DMS53 treated with DMSO at 0.1 percent for 48 hours (cell line): ENCODE data around the gene TSNAX.

Experiments used
- DNase-seq: peaks from one replicate; lab custom pipeline; 2025; ENCODE audit not compliant: unreplicated experiment; lab: John Stamatoyannopoulos, UW

TSNAX gene

GRCh38 chr1:231600458-231600976, 72.0 kb downstream of the TSNAX start:
- no peak for DNase-seq

DNA sequence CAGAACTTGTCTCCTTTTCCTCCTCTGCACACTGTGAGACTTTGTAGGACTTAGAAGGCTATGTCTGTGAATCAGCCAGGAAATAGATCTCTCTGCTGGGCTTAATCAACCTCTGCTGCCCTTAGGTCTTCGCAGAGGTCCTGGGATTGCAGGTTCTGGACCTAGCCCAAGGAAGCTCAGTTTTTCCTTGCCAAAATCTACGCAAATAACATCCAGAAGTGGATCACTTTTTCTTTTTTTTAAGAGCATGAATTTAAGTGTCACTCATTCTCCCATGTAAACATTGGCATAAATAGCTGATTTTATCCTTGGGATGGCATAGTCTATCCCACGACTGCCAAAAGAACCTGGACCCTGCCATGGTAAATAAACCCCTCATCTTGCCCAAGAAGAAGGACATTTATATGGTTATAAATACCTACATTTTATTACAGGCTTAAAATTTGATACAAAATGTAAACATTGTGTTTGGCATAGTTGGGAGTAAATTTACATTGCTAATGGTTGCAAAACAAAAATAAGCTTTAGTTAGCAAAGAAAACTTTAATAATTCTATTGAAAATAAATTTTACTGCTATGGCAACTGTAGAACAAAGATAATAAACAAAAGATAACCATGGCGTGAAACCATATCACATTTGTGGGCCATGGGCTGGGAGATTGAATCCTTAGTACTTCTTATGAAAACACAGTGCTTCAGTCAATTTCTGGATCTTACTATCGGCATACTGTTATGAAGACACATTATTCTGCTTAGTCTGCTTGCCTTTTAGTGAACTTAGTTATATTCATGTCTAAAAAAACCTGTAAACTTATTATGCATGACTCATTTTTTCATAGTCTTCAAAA, 73.6 kb downstream of the TSNAX start:
- DNase-seq = no peak

GRCh38 chr1:231602673-231602984, 74.2 kb downstream of the TSNAX start:
- DNase-seq = no peak

- peak; percentile 65 for DNase-seq
Observed at GRCh38 chr1:231603598-231604275, 75.3 kb downstream of the TSNAX start.

- DNase-seq = no peak
Observed at GRCh38 chr1:231604276-231604621, 75.8 kb downstream of the TSNAX start.

GRCh38 chr1:231605149-231606100, 77.0 kb downstream of the TSNAX start:
- DNase-seq = no peak

- no peak for DNase-seq
Observed at GRCh38 chr1:231606712-231607111, 78.2 kb downstream of the TSNAX start.

DNA sequence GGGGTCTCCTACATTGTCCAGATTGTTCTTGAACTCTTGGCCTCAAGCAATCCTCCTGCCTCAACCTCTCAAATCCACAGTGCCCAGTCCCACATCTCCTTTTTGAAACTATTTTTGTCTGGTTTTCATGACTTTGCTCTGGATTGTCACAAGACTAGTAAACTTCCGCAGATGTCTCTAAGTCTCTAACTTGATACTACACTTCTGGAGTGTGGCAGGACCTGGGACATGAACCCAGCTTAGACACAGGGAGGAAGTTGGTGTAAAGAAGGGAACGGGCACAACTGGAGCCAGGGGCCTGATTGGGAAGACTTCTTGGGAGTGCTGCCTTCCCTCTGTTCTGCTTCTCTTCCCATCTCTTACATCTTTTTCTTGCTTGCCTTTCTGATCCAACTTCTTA, 81.9 kb downstream of the TSNAX start:
- no peak for DNase-seq

DNA sequence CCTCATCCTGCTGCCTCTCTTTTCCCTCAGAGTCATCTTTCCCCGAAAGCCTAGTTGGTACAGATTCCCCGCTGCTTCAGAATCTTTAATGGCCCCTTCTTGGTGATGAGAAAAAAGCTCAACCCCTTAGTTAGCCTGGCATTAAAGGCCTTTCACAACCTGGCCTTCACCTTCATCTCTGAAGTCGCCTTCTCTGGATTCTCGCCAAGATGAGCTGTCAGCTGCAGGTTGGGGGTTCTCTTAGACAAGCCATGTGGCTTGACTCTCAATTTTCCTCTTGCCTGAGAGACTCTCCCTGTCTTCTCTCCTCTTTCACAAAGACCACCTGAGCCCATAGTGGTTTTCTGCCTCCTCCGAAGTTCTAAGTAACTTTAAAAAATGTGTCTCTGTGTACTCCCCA, 82.6 kb downstream of the TSNAX start:
- no peak for DNase-seq

DNA sequence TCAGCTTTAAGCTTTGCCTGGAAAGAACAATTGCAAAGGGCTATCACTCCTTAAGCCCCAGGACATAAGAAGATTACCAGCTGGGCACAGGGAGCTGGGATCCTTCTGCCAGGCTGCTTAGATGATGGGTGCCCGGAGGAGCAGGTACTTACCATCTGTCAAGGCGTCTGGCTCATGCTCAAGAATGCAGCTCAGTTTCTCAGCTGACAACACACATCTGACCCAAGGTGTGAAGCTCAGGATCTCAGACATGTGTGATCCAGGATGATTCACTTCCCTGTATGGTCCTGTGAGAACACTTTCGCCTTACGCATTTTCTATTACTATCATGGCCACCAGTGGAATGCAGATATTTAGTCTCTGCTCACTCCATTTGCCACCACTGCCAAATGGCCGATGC, 83.4 kb downstream of the TSNAX start:
- no peak for DNase-seq

DNA sequence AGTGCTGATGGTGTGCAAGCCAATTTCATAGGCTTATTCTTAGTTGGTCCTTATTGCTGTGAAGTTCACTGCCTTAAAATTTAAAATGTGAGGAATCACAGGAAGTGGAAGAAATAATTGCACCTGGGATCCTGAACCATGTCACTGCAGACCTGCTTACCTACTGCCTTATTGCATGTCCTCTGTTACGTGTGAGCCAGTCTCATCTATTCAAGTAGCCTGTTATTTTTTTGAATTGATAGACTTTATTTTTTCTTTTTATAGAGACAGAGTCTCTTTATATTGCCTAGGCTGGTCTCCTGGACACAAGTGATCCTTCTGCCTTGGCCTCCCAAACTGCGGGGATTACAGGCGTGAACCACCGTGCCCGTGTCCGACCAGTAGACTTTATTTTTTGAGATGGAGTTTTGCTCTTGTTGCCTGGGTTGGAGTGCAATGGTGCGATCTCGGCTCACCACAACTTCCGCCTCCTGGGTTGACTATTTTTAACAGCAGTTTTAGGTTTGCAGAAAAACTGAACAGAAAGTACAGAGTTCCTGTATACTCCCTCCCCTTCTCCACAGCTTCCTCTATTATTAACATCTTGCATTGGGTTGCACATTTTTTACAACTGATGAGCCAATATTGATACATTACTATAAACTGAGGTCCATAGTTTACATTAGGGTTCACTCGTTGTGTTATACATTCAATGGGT, 84.1 kb downstream of the TSNAX start:
- DNase-seq = no peak

DNA sequence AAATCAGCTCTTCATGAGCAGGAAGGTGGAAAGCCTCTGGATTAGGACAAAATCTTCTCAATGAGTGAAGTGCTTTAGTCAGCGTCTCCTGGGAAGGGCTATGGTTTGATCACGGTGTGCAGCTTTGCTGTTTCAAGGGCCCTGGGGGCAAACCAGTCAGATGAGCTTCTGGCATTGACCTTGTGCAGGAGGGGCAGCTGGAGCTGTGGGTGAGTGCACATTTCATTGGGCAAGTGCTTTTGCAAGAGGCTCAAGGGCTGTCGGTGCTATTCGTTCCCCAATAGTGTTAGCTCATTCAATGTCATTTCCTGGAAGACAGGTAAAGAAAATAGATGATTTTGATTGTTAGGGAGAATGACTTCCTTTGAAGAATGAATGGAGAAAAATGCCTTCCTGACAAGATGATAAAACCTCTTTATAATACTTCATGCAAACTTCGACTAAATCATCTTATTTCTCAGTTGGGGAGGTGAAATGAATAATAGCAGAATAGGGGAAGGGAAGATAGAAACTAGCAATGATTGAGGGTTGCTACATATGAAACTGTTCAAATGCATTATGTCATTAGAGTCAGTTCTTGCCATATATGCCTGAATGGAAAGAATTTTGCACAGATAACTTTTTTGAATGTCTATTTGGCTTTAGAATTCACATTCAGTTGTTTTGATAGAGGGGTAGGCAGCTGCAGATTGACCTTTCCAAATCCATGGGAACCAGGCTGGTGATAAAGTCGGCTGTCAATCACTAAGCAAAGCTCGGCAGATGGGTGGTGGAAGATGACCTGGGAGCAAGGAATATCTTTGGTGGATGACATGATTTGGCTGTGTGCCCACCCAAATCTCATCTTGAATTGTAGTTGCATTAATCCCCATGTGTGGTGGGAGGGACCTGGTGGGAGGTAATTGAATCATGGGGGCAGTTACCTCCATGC, 85.2 kb downstream of the TSNAX start:
- DNase-seq = no peak
